ENCODE measurements around the gene MUC20.
"Not testable (repeated sequence)": the region's sequence is repeated elsewhere in the genome, so short reads cannot be mapped to it uniquely, and the experiment has no call there.

Gene MUC20

DNA sequence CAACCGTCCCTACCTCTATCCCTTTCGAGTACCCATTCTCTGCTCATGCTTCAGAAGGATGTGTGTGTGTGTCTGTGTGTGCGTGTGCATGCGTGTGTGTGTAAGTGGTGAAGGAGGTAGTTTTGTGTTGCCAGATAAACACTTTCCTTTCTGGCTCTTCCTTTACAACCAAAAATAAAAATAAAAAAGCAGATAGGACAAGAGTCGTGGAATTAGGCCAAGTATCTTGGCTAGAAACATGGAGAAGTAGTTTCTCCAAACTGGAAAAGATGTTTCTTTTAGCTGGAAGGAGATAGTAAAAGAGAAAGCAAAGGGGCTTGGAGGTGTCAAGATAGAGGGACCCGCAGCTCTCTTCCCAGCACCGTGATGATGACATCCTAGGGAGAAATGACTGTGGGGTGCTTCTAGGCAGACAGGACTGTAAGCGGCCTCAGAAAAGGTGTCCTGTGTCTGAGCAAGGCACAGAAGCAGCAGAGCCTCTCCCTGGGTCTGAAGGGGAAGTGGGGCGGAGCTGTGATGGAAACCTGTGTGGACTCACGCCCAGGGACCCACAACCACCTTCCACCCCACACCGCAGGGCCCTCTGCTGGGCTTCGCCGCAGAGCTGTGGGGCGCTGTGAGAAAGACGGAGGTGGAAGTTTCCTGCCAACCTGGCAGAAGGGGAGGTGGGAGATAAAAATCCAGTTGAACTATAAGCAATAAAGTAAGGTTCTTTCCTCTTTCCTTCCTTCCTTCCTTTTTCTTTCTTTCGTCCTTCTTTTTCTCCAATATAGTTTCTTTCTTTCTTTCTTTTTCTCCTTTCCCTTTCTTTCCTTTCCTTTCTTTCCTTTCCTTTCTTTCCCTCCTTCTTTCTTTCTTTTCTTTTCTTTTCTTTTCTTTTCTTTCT is 35.3 kb downstream of the MUC20 start:
- DNase-seq, result no peak

DNA sequence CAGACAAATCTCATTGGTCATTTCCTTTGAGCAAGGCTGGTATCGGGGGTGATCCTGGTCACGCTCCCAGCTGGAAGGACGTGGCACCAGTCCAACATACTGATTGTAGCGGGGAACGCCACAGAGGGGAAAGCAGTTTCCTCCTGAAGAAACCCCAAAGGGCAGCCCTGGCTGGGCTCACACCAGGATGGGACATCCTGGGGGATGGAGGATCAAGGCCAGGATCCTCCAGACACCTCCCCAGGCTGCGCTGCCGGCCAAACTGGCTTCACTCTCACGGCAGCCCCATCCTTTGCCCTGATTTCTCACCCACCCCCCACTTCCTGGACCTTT is 36.6 kb downstream of the MUC20 start:
- no peak for DNase-seq

DNA sequence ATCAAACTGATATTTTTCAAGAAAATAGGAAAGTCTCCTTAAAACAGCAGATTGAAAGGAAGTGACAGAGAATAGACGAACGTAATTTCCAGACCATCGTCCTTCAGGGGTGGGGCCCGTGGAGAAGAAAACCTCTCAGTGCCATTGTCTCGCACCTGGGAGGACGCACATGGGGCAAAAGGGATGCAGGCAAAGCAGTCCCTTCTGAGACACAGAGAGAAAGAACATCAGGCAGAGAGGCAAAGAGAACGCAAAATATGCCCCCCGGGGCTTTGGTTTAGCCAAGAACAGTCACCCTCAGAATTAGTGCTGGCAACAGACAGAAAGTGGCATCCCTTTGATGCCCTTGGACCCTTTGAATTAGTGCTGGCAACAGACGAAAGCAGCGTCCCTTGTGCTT is 37.0 kb downstream of the MUC20 start:
- DNase-seq, result no peak

DNA sequence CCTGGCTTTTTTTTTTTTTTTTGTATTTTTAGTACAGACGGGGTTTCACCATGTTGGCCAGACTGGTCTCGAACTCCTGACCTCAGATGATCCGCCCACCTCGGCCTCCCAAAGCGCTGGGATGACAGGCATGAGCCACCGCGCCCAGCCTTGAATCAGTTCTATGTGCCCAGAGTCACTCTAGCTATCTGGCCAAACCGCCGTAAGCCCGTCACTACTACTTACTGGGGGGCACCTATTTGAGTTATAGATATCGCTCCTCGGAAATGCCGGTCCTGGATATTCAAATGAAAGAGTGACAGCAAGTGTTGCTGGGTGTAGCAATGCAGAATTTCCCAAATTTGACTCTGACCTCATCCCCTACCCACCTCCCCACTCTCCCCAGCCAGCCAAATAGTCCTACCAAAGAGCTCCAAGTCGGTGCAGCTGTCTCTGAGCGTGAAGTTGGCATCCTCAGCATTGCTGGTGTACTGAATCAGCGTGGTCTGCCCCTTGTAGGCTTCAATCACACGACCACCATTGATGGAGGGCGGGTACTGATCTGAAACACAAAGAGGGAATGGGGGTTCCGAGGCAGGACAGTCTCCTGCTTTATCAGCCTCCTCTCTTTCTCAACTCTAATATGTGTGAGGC is 38.1 kb downstream of the MUC20 start:
- no peak for DNase-seq

DNA sequence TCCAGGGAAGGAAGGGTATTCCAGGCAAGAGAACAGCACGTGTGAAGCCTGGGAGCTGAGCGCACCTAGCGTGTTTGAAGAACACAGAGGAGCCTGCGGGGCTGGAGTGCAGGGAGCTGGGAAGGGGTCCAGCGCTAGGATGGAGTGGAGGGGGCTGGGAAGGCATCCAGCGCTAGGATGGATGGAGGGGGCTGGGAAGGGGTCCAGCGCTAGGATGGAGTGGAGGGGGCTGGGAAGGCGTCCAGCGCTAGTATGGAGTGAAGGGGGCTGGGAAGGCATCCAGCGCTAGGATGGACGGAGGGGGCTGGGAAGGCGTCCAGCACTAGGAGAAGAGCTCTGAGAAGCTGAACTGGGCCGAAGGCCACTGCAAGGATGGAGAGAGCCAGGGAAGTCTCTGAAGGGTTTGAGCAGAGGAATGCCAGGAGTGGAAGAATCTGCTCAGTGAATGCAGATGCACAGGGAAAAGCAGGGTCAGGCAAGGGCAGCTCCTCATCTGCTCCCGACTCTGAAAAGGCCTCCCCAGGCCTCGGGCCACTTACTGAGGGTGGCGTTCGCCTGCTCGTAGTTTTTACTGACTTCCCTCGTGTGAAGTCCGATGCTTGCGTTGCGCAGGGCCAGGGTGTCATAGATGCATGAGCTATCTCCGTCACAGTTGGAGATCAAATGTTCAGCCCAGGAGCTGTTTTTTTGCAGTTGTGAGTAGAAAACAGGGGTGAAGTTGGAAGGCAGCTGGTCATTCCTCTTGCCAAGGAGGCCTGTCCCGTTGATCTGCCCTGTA is 39.8 kb downstream of the MUC20 start:
- DNase-seq, result no peak

DNA sequence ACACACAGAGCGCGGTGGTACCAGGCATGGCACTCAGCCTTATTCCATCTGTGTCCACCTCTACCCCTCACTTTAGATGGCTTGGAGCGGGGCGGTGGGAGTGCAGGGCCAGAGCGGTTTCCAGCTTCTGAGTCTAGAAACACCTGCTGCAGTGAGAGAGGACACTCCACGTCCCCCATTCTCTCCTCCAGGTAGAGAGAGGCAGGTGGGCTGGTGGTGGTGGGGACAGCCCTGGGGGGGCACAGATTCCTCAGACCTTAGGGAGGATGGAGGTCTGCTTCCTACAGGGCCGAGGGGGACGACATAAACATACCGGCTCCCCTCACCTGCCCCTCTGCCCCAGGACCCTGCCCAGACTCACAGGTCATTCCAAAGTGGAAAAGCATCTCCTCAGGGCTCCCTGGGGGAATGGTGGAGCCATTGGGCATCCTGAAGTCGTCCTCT is 40.4 kb downstream of the MUC20 start:
- no peak for DNase-seq

DNA sequence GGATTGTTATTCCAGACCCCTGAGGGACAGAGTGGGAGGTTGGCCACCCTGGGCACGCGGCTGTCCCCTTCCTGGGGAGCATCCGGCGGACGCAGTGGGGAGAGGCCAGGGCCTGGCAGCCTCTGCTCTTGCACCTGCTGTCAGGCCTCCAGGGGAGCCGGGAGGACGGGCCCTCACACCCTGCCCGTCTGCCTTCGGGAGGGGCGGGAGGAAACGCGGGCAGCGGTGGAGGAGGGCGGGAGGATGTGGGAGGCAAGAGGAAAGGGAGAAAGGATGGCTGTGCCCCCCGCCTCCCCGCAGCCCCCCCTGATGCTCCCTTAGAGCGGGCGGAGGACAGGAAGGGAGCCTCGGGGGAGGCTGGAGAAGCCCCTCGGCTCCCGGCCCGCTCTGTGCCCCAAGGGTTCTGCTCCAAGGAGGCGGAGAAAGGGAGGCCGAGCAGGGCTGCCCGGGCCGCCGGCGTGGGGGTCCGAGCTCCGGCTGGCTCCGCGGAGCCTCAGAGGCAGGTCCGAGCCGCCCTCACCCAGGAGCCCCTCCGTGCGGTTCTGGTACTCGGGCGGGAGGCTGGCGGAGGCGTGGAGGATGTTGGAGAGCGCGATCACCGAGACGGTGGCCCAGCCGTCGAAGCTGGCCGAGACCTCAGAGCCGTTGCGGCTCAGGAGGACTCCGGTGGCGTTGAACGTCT is 40.9 kb downstream of the MUC20 start:
- no peak for DNase-seq

DNA sequence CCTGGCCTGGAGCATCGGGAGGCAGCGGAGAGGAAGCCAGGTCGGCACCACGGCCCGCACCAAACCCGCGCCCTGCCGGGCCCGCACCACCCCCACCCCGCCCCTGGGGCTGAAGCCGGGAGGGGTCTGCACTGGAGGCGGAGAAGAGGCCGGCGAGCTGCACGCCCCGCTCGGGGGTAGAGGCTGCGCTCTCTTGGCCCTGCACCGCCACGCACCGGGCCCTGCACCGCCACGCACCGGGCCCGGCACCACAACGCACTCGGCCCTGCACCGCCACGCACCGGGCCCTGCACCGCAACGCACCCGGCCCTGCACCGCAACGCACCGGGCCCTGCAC is 41.4 kb downstream of the MUC20 start:
- DNase-seq, result no peak

DNA sequence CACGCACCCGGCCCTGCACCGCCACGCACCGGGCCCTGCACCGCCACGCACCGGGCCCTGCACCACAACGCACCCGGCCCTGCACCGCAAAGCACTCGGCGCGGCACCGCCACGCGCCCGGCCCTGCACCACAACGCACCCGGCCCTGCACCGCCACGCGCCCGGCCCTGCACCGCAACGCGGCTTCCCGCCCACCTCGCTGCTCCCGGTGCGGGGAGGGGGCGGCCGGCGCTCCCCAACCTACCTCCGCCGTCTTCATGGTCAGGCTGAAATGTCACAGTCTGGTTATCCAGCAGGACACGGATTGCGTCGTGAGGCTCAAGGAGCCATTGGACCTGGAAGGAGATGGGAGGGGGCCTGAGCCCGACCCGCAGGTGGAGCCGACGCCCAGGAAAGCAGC is 41.8 kb downstream of the MUC20 start:
- no peak for DNase-seq

DNA sequence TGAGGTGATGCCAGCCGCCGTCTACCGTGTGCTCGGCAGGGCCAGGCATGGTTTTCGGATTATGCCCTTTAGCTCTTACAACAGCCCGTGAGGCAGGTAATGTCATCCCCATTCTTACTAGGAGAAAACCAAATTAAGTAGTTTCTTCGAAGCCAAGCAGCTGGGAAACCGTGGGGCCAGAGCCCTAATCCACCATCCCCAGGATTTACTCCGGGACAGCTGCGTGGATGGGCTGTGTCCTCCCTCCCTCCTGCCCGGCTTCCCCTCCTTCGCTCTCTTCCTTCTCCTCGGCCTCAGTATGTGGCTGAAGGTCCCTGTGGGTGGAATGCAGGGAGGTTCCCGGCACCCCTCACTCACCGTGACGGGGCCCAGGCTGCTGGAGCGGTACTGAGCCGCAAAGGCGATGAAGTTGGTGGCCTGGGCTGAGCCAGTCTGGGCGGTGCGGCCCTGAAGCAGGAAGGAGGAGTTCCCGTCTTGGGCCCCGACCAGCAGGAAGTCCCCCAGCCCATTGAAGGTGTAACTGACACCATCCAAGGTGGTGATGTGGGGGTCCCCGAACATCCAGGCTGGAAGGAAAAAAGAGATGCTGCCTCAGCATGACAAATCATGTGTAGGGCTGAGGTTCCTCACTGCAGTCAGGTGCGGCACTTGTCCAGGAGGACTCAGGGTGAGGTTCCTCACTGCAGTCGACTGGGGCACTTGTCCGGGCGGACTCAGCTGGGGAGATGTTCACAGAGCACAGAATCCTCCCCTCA is 42.5 kb downstream of the MUC20 start:
- no peak for DNase-seq

DNA sequence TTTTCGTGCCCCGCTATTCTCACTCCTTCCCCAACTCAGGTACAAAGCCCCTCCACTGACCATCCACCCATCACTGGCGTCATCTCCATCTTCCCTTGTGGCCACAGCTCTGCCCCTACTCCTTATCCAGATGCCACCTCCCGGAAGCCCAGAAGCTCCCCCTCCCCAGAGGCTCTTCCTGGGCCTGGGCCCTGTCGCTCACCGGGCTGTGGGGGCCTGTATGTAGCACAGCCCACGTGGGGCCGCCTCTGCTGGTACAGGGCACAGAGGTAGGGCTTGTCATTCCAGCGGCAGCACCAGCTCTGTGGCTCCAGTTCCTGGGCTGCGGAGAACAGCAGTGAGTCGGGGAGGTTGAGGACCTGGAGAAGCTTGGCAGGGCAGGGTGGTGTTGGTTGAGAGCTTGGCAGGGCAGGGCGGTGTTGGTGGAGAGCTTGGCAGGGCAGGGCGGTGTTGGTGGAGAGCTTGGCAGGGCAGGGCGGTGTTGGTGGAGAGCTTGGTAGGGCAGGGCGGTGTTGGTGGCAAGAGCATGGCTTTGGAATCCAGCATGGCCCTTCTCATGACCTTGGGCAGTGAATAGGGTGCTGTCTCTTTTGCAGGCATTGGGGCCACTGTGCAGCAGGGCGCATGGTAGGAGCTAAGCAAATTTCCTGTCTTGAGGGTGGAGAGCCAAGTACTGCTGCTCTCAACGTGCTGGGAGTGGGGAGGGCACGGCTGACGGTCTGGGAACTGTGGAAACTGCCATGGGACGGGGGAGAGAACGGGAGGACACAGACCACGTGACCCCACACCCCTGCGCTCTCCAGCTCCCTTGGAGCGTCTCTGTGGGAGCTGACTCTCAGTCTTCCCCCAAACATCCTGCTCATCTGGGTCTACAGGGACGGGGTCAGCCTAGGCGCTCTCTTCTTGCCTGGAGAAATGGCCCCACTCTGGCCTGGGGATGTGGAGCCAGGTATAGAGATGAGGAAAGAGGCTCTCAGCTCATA is 43.4 kb downstream of the MUC20 start:
- DNase-seq, result no peak

DNA sequence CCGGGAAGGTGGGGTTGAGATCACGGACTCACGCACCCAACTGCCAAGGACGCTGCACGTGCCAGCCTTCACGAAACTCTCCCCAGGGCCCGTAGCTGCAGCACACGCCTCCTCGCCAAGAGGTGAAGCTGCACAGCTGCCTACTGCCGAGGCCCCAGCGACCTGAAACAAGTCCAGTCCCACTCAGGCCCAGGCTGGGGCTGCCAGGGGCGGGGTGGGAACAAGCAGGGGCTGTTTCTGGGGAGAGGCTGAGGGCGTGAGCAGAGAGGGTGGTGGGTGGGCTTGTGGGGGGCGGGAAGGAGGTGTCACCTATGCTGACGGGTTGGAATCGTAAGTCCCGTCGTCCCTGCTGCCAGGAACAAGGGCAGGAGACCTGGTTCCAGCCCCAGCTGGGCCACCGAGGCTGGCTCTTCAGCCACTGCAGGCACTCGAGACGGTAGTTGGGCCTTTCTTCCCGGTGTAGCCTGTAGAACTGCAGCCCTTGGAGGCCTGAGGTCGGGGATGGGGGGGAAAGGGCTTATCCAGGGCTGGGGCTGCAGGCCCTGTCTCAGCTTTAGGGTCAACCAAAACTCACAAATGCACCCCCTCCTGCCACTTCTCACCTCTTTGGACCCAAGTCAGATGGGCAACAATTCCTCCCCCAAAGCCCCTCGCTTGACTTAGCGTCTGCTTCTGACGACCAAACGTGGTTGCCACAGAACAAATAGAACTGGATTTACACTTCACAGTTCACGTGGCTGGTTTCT is 44.4 kb downstream of the MUC20 start:
- DNase-seq, result no peak

DNA sequence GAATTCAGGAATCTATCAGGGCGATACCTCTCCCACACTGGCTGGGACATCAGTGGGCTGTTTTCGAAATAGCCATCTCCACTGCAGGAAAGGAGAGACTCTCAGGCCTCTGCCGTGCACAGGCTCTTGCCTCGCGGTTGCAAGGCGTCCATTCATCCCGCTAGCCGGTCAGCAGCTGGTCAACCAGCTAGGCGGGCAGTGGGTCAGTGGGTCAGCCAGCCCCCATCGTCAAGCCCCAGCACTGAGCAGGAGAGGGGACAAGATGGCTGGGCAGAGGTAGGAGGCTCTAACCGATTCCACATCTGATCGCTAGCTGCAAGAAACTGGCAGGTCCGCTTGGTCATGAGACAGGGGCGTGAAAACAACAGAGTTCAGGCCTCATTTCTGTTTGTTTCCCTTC is 45.9 kb downstream of the MUC20 start:
- DNase-seq, result no peak

DNA sequence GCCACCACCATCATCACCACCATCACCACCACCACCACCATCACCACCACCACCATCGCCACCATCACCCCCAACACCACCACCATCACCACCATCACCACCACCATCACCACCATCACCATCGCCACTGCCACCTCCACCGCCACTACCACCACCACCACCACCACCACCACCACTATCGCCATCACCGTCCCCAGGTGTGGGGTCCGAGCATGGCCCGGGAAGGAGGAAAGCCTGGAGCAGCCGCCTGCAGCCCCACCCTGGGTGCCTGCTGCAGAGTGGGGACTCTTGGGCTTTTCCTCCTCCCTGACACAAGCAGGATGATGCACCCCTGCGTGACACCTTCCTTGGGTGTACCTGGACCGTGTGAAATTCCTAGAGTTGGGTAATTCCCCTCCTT is 47.0 kb downstream of the MUC20 start:
- no peak for DNase-seq

DNA sequence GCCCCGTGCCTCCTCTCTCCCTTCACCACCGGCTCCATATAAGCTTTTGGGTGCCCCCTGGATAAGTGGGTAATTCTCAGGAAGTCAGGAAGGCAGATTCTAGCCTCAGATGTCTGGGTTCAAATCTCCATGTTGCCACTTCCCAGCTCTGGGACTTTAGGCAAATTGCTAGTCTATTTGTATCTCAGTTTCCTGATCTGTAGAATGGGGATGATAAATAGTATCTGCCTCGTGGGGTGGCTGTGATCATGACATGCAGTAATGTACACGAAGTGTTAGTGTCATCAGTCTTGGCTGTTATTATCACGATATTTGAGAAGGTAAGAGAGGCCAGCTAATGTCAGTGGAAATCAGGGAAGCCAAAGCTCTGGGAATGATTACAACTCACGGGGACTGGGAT is 47.6 kb downstream of the MUC20 start:
- no peak for DNase-seq

DNA sequence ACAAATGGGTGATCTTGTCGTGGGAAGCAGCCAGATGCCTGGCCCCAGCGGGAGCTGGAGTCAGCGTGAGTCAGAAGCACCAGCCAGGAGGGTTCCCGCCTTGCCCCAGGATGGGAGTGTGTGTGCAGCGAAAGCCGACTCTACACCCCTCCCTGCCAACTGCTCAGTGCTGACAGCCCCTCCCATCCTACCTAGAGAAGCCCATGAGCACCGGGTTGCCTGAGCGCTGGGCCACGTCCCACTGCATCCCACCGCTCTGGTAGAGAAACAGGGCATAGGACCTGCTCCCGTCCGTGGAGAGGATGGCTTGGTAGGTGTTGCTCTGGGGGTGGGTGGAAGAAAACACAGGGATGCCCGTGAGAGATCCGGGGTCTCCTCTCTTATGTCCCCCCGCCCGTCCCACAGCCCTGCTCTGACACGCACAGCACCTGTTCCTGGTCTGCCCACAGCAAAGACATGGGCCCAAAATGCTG is 48.1 kb downstream of the MUC20 start:
- DNase-seq, result peak; percentile 15

DNA sequence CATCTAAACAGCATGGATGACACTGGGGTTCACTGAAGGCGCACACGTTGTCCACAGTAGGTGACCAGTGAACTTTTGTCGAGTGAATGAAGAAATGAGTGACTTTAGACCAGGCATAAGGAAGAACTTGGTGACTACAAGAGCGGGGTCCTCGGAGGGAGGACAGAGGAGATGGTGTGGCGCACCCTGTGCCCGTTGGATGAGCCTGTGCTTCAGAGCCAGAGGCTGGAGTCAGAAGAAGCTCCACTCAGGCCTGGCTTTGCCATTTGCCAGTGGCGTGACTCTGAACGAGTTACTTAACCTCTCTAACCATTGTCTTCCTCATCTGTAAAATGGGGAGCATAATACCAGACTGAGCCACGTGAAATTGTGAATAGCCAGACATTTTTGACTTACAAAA is 48.8 kb downstream of the MUC20 start:
- DNase-seq, result no peak

DNA sequence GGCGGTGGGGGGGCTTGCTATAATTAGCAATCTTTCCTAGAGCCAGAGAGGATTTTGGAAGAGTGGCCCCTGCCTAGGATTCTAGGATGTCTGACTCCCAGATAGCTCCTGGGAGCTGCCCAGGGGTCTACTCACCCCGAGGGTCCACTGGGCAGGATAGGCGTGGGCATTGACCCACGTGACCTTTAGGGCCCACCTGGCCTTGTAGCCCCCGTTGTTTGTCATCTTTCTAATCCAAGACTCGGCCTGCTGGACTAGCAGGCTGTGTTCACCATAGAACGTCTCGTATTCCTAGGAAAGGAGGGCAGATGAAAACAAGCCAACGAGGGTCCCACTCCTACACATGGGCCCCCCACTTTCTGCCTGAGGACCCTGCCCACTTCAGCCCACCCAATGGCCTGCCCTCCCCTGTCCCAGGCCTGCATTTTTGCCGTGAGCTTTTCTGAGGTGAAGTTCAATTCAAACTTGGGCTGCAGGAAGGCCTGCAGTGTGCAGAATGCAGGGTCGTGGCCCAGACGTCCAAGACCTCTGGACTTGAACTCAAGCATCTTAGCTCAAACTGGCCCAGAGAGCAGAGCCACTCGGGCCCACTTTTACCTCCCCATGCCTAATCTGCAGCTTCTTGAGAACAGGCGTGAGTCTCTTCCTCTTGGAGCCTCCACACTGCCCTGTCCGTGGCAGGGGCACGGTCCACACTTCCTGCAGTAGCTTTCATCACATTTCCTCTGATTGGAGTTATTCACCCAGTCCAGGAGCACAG is 49.5 kb downstream of the MUC20 start:
- no peak for DNase-seq

DNA sequence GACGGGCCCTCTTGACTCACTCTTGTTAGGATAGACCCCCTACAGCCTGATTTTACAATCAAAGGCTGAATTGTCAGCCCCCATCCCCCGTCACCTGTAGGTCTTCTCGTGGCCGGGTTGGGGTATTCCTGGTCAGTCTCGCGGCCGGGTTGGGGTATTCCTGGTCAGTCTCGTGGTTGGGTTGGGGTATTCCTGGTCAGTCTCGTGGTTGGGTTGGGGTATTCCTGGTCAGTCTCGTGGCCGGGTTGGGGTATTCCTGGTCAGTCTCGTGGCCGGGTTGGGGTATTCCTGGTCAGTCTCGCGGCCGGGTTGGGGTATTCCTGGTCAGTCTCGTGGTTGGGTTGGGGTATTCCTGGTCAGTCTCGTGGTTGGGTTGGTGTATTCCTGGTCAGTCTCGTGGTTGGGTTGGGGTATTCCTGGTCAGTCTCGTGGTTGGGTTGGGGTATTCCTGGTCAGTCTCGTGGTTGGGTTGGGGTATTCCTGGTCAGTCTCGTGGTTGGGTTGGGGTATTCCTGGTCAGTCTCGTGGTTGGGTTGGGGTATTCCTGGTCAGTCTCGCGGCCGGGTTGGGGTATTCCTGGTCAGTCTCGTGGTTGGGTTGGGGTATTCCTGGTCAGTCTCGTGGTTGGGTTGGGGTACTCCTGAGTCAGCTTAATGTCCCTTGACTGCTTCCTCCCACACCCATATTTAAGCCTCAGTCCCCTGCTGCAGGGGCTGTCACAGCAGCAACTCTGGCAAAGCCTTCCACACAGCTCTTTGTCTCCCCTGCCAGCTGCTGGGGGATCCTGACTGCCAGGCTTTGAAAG is 50.3 kb downstream of the MUC20 start:
- not testable (repeated sequence) for DNase-seq

All from EL (cell line).